Ishikawa (cell line): ENCODE measurements around the gene SH3BP5L.

Experiments used
- CEBPB ChIP-seq: IDR thresholded peaks from 2 replicates; pipeline ENCODE4 v1.6.1; 2012
- CREB1 ChIP-seq: IDR thresholded peaks from 2 replicates; pipeline ENCODE4 v1.6.1; 2012; ENCODE audit warnings: low read depth
- EGR1 ChIP-seq: IDR thresholded peaks from 2 replicates; pipeline ENCODE4 v1.6.1; 2012
- EP300 ChIP-seq: IDR thresholded peaks from 2 replicates; pipeline ENCODE4 v1.6.1; 2012; ENCODE audit warnings: borderline replicate concordance
- FOXM1 ChIP-seq: IDR thresholded peaks from 2 replicates; pipeline ENCODE4 v1.6.1; 2012; ENCODE audit warnings: low read depth, borderline replicate concordance
- NFIC ChIP-seq: IDR thresholded peaks from 2 replicates; pipeline ENCODE4 v1.6.1; 2012
- RAD21 ChIP-seq: IDR thresholded peaks from 2 replicates; pipeline ENCODE4 v1.6.1; 2012; ENCODE audit warnings: low read depth
- TAF1 ChIP-seq: IDR thresholded peaks from 2 replicates; pipeline ENCODE4 v1.6.1; 2012; ENCODE audit warnings: low read depth, mild to moderate bottlenecking
- TCF12 ChIP-seq: IDR thresholded peaks from 2 replicates; pipeline ENCODE4 v1.6.1; 2012; ENCODE audit warnings: low read depth
- TEAD4 ChIP-seq: IDR thresholded peaks from 2 replicates; pipeline ENCODE4 v1.6.1; 2012
- YY1 ChIP-seq: IDR thresholded peaks from 2 replicates; pipeline ENCODE4 v1.6.1; 2012; ENCODE audit warnings: low read depth
- ZBTB7A ChIP-seq: IDR thresholded peaks from 2 replicates; pipeline ENCODE4 v1.6.1; 2012; ENCODE audit warnings: low read depth
- TF ChIP-seq, protein P1 (sequence below): IDR thresholded peaks from 2 replicates; pipeline ENCODE4 v1.6.1; 2012
- TF ChIP-seq, protein P2 (sequence below): IDR thresholded peaks from 2 replicates; pipeline ENCODE4 v1.6.1; 2012; ENCODE audit warnings: low read depth, mild to moderate bottlenecking
- TF ChIP-seq, protein P3 (sequence below): IDR thresholded peaks from 2 replicates; pipeline ENCODE4 v1.6.1; 2012

Gene SH3BP5L

DNA sequence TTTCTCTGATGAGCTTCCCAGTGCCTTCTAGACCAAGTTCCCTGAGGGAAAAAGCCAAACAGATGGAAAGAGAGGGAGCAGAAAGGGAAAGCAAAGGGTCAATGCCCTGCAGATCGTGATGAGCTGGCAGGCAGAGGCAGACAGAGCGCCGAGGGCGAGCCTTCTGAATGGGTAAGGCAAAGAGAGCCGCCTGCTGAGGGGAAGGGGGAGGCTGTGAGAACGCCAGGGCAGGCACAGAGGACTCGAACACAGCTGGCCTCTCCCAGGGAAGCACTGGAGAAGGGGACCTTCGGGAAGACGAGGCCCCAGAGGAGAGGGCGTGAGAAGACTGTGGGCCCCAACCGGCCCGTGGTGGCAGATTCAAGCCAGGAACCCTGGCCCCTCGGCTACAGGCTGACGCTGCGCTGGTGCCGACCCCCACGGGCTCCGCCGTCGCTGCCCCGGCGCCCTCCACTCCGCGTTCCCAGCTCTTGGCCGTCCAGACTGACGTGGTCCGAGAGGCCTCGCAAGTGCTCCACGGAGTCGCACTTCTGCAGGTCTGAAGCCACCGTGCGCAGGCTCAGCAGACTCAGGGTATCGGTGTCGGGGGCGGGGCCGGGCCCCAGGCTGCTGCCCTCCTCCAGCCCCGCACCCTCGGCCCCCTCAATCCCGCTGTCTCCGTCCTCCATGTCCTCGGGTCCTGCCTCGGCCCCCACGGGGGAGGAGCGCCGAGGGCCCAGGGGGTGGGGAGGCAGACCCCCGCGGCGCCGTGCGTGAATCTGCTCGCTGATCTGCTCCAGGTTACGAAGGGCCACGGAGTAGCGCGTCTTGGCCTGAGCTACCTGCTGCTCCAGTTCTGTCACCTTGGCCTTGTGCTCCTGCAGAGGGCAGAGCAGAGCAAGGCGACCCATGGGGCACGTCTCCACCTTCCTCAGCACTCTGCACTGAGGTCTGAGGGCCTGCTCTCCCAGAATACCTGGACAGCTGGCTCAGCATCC, 13.9 kb downstream of the SH3BP5L start:
- TF ChIP-seq CREB1 (no peak), TCF12 (no peak), ZBTB7A (no peak), YY1 (no peak), TAF1 (no peak), RAD21 (no peak), FOXM1 (no peak), TEAD4 (no peak), NFIC (no peak), EGR1 (no peak), EP300 (no peak), CEBPB (no peak)
- TF ChIP-seq, protein P1, sequence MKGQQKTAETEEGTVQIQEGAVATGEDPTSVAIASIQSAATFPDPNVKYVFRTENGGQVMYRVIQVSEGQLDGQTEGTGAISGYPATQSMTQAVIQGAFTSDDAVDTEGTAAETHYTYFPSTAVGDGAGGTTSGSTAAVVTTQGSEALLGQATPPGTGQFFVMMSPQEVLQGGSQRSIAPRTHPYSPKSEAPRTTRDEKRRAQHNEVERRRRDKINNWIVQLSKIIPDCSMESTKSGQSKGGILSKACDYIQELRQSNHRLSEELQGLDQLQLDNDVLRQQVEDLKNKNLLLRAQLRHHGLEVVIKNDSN = no peak
- TF ChIP-seq, protein P2, sequence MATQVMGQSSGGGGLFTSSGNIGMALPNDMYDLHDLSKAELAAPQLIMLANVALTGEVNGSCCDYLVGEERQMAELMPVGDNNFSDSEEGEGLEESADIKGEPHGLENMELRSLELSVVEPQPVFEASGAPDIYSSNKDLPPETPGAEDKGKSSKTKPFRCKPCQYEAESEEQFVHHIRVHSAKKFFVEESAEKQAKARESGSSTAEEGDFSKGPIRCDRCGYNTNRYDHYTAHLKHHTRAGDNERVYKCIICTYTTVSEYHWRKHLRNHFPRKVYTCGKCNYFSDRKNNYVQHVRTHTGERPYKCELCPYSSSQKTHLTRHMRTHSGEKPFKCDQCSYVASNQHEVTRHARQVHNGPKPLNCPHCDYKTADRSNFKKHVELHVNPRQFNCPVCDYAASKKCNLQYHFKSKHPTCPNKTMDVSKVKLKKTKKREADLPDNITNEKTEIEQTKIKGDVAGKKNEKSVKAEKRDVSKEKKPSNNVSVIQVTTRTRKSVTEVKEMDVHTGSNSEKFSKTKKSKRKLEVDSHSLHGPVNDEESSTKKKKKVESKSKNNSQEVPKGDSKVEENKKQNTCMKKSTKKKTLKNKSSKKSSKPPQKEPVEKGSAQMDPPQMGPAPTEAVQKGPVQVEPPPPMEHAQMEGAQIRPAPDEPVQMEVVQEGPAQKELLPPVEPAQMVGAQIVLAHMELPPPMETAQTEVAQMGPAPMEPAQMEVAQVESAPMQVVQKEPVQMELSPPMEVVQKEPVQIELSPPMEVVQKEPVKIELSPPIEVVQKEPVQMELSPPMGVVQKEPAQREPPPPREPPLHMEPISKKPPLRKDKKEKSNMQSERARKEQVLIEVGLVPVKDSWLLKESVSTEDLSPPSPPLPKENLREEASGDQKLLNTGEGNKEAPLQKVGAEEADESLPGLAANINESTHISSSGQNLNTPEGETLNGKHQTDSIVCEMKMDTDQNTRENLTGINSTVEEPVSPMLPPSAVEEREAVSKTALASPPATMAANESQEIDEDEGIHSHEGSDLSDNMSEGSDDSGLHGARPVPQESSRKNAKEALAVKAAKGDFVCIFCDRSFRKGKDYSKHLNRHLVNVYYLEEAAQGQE = no peak
- TF ChIP-seq, protein P3, sequence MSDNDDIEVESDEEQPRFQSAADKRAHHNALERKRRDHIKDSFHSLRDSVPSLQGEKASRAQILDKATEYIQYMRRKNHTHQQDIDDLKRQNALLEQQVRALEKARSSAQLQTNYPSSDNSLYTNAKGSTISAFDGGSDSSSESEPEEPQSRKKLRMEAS = no peak

DNA sequence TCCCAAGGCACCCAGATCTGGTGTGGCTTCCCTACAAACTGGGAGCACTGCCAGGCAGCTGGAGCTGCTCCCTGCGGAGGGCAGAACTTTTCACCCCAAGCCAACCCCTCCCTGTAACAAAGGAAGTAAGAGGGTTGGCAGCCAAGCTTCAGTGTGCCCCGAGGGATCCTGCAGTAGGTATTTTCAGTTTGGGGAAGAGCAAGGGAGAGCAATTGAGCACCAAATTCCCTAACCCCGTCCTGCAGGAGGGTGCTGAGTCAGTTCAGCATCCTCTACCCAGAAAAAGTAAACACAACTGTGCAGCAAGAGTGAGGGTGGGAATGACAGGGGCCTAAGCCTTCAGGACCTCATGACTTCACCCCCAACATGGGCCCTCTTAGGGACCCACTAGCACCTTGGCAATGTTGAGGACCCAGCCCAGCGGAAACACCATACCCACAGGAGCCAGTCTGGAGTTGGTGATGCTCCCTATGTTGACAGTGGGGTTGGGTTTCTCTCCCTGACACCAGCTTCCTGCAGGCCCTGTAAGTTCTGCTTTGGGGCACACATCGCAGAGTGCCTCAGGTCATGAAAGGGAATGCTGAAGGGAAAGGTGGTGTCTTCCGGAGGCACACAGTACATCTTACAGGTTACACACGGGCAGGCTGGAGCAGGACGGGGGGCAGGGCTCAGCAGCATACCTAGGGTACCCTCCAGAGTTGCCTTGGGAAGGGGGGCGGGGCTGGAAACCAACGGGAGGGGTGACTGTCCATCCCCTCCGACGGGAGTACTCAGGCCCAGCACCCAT, 14.8 kb downstream of the SH3BP5L start:
- TF ChIP-seq TCF12 (no peak), TEAD4 (no peak), FOXM1 (no peak), YY1 (no peak), RAD21 (no peak)
- TF ChIP-seq, protein P1 = no peak
- TF ChIP-seq, protein P3 = no peak
- TF ChIP-seq, protein P2 = no peak

DNA sequence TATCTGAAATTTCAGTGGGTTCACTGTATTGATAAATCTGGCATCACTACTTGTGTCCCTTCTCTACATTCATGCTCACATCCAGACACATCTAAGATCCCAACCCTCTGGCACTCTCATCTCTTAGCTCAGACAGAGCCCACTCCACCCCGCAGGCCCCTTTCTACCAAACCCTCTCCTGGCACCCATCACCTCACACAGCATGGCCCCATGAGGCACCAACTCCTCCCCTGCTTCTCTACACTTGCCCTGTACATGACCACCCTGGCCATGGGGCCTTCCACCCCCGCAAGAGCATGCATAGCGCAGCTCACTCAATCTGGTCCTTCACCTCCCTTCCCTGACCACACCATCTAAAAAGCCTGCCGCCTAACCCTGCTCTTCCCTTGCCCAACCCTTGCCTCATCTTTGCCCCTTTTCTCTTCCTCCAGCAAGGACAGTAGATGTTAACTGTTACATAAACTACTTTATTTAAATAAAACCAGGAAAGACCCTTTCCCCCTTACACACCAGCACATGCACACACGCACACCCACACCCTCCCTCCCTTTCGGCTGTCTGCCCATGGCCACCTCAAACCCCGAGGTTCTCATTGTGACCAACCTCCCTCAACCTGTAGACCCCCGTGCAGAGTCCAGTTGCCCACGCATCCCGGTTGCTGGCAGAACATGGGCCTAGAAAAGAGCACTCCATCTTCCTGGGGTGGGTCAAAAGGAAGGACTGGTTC, 15.6 kb downstream of the SH3BP5L start:
- TF ChIP-seq NFIC = no peak
- no peak for TF ChIP-seq EP300
- TF ChIP-seq, protein P1 = no peak
- TF ChIP-seq TEAD4 = no peak
- no peak for TF ChIP-seq YY1
- TF ChIP-seq ZBTB7A = no peak
- TF ChIP-seq CREB1 = no peak
- no peak for TF ChIP-seq TCF12
- no peak for TF ChIP-seq RAD21
- no peak for TF ChIP-seq TAF1
- TF ChIP-seq EGR1 = no peak
- no peak for TF ChIP-seq CEBPB
- TF ChIP-seq, protein P2 = no peak
- TF ChIP-seq FOXM1 = no peak
